ELF-1 (cell line): ENCODE results near the gene ZNF23.
"Not testable (repeated sequence)": the region's sequence is repeated elsewhere in the genome, so short reads cannot be mapped to it uniquely, and the experiment has no call there.

Experiments
- DNase-seq: peaks from one replicate; pipeline ENCODE4 v3.0.0-alpha.2; 2016; ENCODE audit warnings: low read depth, low spot score

ZNF23 gene

GRCh38 chr16:71461686-71462648 lies at the start of gene ZNF23:
ZNF23 (minus strand) TSS chr16:71462247; CDS start chr16:71456796, 5,451 bp downstream.
- DNase-seq, result peak; percentile 86

GRCh38 chr16:71507061-71507460 lies 45.0 kb upstream of the ZNF23 start:
- DNase-seq, result no peak

- DNase-seq, result no peak
Observed at GRCh38 chr16:71504901-71505300, 42.9 kb upstream of the ZNF23 start.

GRCh38 chr16:71504051-71504450 lies 42.0 kb upstream of the ZNF23 start:
- DNase-seq, result not testable (repeated sequence)

GRCh38 chr16:71501547-71501946 lies 39.5 kb upstream of the ZNF23 start:
- no peak for DNase-seq

- no peak for DNase-seq
Observed at GRCh38 chr16:71500964-71501363, 38.9 kb upstream of the ZNF23 start.

- DNase-seq, result peak; percentile 42
Observed at GRCh38 chr16:71499775-71500364, 37.8 kb upstream of the ZNF23 start.

- DNase-seq, result no peak
Observed at GRCh38 chr16:71498031-71498430, 36.0 kb upstream of the ZNF23 start.

- no peak for DNase-seq
Observed at GRCh38 chr16:71493213-71493612, 31.2 kb upstream of the ZNF23 start.

GRCh38 chr16:71492786-71493185 lies 30.7 kb upstream of the ZNF23 start:
- DNase-seq, result no peak

- no peak for DNase-seq
Observed at GRCh38 chr16:71491054-71491453, 29.0 kb upstream of the ZNF23 start.

GRCh38 chr16:71490361-71490760 lies 28.3 kb upstream of the ZNF23 start:
- no peak for DNase-seq

- no peak for DNase-seq
Observed at GRCh38 chr16:71489122-71489521, 27.1 kb upstream of the ZNF23 start, which contains the start of gene ZNF19. ZNF19 (minus strand) TSS chr16:71489324; CDS start chr16:71482114, 7,210 bp downstream.

- peak; percentile 85 for DNase-seq
Observed at GRCh38 chr16:71484006-71484893, 22.2 kb upstream of the ZNF23 start.

- DNase-seq, result no peak
Observed at GRCh38 chr16:71482569-71482968, 20.5 kb upstream of the ZNF23 start.

GRCh38 chr16:71480956-71481355 lies 18.9 kb upstream of the ZNF23 start:
- no peak for DNase-seq

- DNase-seq, result peak; percentile 34
Observed at GRCh38 chr16:71479420-71479819, 17.4 kb upstream of the ZNF23 start.

GRCh38 chr16:71476457-71477124 lies 14.5 kb upstream of the ZNF23 start:
- no peak for DNase-seq

GRCh38 chr16:71474864-71475263 lies 12.8 kb upstream of the ZNF23 start:
- no peak for DNase-seq

GRCh38 chr16:71473891-71474290 lies 11.8 kb upstream of the ZNF23 start:
- DNase-seq, result no peak

- DNase-seq, result no peak
Observed at GRCh38 chr16:71472931-71473330, 10.9 kb upstream of the ZNF23 start.
